Type B pancreatic cell (in vitro differentiated cells): ENCODE measurements around the gene PDE1C. TPM values are rescaled to one million over a fixed set of nuclear protein-coding genes. Genes with fewer than 3 reads are reported as not detected.
A peak's percentile ranks its signal among the peaks of the same experiment; 100 is the strongest.

Experiments
- DNase-seq: peaks from one replicate; pipeline ENCODE4 v3.0.0; 2021; ENCODE audit warnings: mixed read lengths; ENCODE audit not compliant: unreplicated experiment; ENCODE audit errors: extremely low spot score
- H3K27ac Mint-ChIP-seq: 2 replicates; pipeline ENCODE4 v1.8.0; 2021; ENCODE audit warnings: mild to moderate bottlenecking, mixed read lengths
- H3K27me3 Mint-ChIP-seq: 2 replicates; pipeline ENCODE4 v1.8.0; 2021; ENCODE audit warnings: mixed read lengths
- H3K36me3 Mint-ChIP-seq: 2 replicates; pipeline ENCODE4 v1.8.0; 2021; ENCODE audit warnings: mixed read lengths
- H3K4me1 Mint-ChIP-seq: one replicate; pipeline ENCODE4 v1.8.0; 2021; ENCODE audit warnings: mixed read lengths; ENCODE audit not compliant: unreplicated experiment
- H3K4me3 Mint-ChIP-seq: 2 replicates; pipeline ENCODE4 v1.8.0; 2021; ENCODE audit warnings: mild to moderate bottlenecking, mixed read lengths
- H3K9me3 Mint-ChIP-seq: 2 replicates; pipeline ENCODE4 v1.8.0; 2021; ENCODE audit warnings: mixed read lengths
- CTCF ChIP-seq: fragments of 200-600 bp; sonication (generic); conservative IDR thresholded peaks from 2 replicates; pipeline ENCODE4 v1.5.0; 2021; ENCODE audit warnings: antibody characterized with exemption, mild to moderate bottlenecking
- total RNA-seq: library from RNA; stranded (reverse); gene quantifications from 2 replicates; pipeline ENCODE4 v1.2.1, GENCODE V29; 2021; ENCODE audit warnings: low replicate concordance

Gene PDE1C
- total RNA-seq, 1 donor from 2014 or later = 8.5 TPM

DNA sequence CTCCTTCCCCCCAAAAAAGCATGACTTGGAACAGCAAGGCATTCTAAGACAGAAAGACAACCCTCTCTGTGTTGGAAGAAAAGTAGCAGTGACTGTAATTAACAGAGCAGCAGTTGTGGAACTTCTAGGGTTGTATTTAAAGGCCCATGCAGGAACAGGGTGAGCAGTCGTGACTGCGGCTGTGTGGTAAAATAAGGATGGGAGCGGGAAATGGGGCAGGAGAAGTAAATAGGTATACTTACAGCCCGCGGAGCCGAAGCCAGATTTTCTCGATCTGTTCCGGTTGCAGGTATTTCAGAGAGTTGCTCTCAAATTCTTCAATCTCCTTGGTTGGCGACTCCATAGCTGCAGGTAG is 179 bp downstream of the PDE1C start:
- Mint-ChIP-seq H3K27ac (no peak overlapping the region), H3K4me3 (peak overlapping the region; percentile 89), H3K36me3 (no peaks in the 10 kb centered on the region), H3K27me3 (peaks cover 93% of the 10 kb centered on the region), H3K4me1 (peaks cover 5% of the 10 kb centered on the region), H3K9me3 (no peaks in the 10 kb centered on the region)
- DNase-seq = no peak
- TF ChIP-seq CTCF = no peak

DNA sequence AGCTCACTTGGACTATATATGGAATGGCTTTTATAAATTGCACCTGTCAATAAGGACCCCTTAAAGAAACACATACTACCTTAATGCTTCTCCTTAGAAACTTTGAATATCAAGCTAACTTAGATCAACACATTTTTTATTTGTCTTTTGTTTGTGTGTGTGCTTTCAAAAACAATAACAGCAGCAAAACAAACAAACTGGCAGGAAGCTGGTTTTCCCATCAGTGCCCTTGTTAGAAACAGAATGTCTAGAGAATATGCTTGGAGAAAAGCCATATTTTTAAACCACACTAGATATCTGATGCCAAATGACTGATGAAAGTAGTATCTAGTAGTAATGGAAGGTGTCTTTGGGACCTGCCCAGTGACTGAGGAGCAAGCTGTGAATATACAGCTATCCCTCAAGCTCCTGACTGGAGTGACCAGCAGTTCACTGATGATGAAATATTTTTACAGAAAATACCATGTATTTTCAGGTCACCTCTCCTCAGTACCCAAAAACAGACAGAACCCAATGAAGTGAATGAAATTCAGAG is 1.0 kb downstream of the PDE1C start:
- Mint-ChIP-seq H3K27me3 (peaks cover 93% of the 10 kb centered on the region), H3K27ac (no peak overlapping the region), H3K9me3 (no peaks in the 10 kb centered on the region), H3K36me3 (no peaks in the 10 kb centered on the region), H3K4me3 (peak overlapping the region; percentile 89), H3K4me1 (peaks cover 5% of the 10 kb centered on the region)
- no peak for DNase-seq
- TF ChIP-seq CTCF = no peak

DNA sequence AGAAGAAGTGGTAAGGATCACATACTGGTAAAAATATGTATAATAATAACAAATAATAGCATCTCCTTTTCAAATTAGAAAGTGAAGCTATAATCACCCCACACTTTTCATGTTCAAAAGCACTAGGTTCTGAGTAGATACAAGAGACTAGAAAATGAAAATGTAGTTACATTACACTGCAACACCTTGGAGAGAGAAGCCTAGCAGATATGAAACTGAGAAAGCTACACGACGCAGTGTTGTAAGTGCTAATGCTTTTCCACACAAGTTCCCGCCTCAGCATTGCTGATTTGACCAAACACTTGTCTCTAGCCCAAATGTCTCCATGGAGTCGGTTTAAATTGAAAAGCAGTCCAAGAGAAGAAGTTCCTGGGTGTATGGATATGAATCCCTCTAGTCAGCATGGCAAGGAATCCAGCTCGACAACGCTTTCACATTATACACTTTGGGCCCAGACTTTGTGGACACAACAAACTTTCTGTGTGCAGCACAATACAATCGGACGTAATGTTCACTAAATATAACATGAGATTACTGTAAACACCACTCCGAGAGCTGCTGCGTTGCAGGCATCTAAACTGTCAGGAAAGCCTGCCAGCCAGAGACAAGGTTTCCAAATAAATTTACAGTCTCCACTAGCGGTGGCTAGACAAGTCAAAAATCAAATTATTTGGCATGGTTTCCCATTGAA is 1.7 kb downstream of the PDE1C start:
- Mint-ChIP-seq H3K27me3 (peaks cover 92% of the 10 kb centered on the region), H3K4me3 (peak overlapping the region; percentile 89), H3K27ac (no peak overlapping the region), H3K4me1 (peaks cover 5% of the 10 kb centered on the region), H3K36me3 (no peaks in the 10 kb centered on the region), H3K9me3 (no peaks in the 10 kb centered on the region)
- DNase-seq = no peak
- TF ChIP-seq CTCF = no peak

GRCh38 chr7:32066441-32066840 is 3.8 kb downstream of the PDE1C start:
- TF ChIP-seq CTCF = no peak
- Mint-ChIP-seq H3K27me3 (peaks cover 81% of the 10 kb centered on the region), H3K4me1 (peaks cover 5% of the 10 kb centered on the region), H3K36me3 (no peaks in the 10 kb centered on the region), H3K9me3 (no peaks in the 10 kb centered on the region), H3K27ac (no peak overlapping the region), H3K4me3 (no peak overlapping the region)
- no peak for DNase-seq

DNA sequence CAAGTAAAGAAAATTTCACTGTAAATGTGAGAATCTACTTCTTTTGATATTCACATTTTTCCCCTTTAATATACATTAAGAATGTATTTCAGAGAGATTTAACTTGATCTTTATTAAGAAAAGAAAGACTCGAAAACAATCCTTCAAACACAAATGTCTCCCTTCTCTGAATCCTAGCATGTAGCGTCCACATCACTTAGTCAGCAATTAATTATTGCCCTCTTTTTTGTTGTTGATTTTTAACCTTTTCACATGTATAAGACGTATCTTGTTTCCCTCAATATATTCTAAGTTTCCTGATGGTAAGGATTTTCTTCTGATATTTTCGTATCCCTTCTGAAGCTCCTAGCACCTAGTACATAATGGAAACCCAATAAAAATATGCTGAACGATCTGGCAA is 6.6 kb downstream of the PDE1C start:
- Mint-ChIP-seq H3K4me3 (no peak overlapping the region), H3K27ac (no peak overlapping the region), H3K27me3 (peaks cover 75% of the 10 kb centered on the region), H3K4me1 (peaks cover 7% of the 10 kb centered on the region), H3K36me3 (no peaks in the 10 kb centered on the region), H3K9me3 (no peaks in the 10 kb centered on the region)
- no peak for TF ChIP-seq CTCF
- no peak for DNase-seq
